GM12873 (cell line): ENCODE data around the gene BID.

ENCODE experiments used
- CTCF ChIP-seq: IDR thresholded peaks from 2 replicates; pipeline ENCODE4 v1.5.1; 2012; ENCODE audit warnings: low read depth, mild to moderate bottlenecking, moderate library complexity, low read length, control low read depth; ENCODE audit not compliant: insufficient read depth; ENCODE audit errors: missing control alignments

BID gene

GRCh38 chr22:17810570-17811116, 36.4 kb upstream of the BID start:
- no peak for TF ChIP-seq CTCF

GRCh38 chr22:17808693-17809403, 34.6 kb upstream of the BID start:
- no peak for TF ChIP-seq CTCF

GRCh38 chr22:17807578-17808410, 33.5 kb upstream of the BID start:
- no peak for TF ChIP-seq CTCF

- TF ChIP-seq CTCF, result no peak
These were observed 32.8 kb upstream of the BID start for GRCh38 chr22:17807086-17807485.

GRCh38 chr22:17806437-17806836, 32.2 kb upstream of the BID start:
- no peak for TF ChIP-seq CTCF

- TF ChIP-seq CTCF, result no peak
These were observed 30.2 kb upstream of the BID start for GRCh38 chr22:17804331-17805080.
